ENCODE measurements around the gene ADAMTS13.

Gene ADAMTS13

DNA sequence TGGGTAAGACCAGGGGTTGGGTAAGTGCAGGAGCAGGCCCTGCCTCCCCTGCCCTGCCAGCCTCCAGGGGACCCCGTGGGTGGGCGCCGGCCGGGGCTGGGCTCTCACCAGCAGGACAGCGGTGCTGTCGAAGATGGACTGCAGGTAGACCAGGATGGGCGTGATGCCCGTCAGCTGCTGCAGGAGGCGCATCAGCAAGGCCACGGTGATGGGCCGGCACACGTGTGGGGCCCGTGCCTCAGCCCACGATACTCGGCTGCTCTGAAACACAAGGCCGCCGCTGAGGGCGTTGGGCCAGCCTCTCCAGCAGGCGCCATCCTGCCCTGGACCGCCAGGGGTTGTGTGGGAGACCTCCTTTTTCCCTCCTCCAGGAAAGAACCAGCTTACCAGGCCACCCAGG, 52.7 kb downstream of the ADAMTS13 start:
- no peak for DNase-seq

DNA sequence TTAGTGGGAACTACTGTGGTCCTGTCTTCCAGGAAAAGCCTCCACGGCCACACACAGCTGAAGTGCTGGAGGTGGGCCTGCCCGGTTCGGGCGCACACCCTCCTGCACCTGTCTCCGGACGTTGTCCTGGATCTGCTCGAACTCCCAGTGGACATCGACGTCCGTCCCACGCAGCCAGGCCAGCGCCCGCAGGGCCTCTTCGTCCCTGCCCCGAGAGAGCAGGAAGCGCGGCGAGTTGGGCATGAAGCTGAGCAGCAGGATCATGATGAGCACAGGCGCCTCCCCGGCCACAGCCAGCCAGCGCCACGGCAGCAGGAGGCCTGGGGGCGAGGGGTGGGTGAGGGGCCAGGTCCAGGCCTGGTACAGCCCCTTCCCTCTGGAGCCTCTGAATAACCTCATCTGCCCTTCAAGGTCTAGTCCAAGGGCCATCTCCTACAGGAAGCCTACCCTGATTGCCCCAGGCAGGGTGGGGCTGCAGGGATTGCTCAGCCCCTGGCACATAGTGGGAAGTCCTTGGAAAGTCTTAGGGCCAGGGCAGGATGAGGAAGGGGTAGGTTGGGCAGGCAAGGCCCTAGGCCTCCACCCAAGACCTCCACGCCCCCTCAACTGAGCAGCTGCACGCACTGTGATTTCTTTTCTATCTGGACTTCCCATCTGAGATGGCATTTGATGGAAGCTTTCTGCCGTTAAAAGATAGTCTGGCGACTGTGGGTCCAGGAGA, 53.3 kb downstream of the ADAMTS13 start:
- no peak for DNase-seq

DNA sequence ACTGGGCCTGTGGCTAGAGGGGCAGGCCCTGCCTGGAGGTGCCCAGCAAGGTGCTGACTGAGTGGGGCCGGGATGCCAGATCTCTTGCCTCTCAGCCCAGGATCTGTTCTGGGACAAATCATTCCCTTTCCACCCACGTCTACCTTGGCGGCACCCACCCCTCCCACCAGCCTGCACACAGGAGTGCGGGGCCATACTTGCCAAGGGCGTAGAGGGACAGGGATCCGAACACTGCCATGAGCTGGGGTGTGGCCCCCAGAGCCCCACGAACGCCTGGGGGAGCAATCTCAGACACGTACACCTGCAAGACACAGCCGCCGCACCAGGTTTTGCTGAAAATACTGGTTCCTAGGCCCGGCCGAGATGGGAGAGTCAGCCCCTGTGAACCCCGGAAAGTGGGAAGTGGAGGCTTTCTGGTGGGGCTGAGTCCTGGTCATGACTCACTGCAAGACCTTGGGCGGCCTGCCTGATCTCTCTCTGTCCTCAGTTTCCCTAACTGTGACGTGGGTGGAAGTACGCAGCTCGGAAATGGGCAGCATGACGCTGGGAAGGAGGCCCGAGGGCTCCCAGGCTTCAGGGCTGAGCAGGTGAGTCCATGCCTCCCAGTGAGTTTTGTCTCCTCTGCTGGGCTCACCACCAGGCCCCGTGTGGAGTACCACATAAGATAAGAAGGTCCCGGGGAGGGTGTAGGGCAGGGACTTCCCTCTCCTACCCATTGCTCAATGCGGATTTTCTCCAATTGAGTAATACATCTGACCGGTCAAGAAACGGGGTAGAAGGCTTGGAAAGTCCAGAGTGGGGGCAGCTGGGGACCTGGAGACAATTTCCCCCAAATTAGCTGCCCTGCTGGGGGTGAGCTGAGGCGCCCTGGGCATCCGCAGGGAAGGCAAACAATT, 54.1 kb downstream of the ADAMTS13 start:
- DNase-seq = no peak

DNA sequence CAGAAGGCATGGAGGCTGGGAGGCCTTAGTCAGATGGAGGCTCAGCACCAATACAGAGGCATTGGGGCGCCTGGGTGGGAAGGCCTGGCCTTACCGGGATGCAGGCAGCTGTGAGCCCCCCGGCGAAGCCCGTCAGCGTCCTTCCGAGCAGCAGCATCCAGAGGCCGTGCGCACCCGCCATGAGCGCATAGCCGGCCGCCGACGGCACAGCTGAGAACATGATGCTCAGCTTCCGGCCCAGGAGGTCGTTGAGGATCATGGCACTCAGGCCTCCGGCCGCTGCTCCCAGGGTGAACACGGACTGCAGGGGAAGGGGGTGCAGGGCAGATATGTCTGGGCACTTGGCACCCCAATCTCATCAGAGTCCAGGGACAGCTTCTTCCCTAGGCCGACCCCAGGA, 54.8 kb downstream of the ADAMTS13 start:
- DNase-seq = no peak

DNA sequence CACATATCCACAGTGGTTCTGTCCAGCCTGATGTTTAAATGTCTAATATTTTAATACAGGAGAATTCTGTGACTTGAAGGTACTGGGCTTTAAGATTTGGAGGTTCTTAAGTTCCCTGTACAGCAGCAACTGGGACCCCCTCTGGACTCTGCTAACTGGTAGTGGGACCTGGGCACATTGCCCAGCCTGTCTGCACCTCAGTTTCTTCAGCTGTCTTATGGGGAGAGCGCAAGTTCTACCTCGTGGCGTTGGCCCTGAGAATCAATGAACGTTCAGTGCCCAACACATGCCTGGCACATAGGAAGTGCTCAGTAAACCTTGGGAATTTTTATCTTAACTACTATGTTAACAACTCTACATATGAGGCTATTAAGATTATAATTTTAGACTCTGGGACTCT, 55.3 kb downstream of the ADAMTS13 start:
- no peak for DNase-seq

DNA sequence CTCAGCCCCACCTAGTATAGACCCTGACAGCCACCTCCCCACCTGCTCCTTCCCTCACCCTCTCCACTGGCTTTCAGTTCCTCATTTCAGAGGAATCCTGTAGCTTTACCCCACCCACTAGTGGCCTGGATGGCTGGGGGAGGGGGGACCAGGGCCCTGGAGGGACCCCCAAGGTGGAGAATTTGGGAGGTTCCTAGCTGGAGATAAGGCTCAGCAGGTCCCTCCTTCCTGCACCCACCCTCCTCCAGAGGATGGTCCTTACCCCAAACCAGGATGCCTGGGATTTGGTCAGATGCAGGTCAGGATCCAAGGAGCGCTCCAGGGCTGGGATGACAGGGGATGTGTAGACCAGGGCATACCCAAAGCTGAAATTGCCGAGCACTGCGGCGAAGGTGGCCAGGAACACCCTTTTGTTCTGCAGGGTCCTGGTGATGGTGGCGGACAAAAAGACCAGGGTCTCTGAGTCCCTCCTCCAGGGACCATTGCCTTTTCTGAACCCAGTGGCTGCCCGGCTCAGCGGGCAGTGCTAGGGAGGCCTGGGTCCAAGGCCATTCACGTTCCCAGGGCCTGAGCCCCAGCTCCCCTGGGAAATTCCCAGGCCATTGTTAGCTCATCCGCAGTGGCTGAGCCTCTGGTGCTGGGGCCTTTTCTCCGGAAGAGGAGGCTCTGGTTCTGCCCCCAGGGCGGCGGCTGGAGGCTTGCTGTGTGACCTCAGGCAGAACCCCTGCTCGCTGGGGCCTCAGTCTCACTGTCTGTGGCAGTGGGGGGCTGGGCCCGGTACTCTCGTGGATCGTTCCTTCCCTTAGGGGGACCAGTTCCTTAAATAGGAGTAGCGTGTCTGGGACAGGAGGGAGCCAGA, 56.1 kb downstream of the ADAMTS13 start:
- no peak for DNase-seq

DNA sequence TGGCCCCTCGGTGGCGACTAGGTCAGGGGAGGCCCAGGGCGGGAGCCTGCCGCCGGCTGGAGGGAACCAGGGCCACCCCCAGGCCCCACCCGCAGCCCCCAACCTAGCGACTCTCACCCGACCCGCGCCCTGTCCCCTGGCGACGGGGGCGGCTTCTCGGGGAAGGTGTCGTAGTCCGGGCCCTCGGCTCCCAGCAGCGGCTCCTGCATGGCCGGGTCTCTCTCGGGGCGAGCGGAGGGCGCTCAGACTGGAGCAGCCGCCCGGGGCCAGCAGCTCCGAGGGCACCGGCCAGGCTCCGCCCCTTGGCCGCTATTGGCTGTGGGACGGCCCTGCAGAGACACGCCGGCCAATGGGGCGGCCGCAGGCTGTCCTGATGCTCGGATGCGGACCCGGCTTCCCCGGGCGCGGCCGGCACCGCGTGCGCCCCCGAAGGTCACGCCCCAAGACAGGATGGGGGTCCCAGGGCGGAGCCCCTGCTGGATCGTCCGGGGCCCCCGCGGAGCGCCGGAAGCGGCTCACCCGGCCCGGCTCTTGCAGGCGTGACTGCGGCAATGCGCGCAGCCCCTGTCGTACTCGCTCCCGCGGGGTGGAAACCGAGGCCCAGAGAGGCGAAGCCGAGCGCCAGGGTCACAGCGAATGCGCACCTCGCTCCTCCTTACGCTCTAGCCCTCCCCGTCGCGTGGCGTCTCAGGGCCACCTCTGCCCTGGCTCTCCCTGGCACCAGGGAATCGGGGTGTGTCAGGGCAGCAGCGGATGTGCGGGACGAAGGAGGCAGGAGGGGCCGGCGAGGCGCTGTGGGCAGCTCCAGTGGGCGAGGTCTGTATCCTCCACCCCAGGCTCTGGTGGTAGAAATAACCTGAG, 56.9 kb downstream of the ADAMTS13 start, which contains the start of gene SLC2A6:
SLC2A6 (minus strand) TSS at position 249 of the 861 bp plus-strand sequence; CDS start at position 209, 40 bp downstream.
- peak; percentile 85 for DNase-seq

DNA sequence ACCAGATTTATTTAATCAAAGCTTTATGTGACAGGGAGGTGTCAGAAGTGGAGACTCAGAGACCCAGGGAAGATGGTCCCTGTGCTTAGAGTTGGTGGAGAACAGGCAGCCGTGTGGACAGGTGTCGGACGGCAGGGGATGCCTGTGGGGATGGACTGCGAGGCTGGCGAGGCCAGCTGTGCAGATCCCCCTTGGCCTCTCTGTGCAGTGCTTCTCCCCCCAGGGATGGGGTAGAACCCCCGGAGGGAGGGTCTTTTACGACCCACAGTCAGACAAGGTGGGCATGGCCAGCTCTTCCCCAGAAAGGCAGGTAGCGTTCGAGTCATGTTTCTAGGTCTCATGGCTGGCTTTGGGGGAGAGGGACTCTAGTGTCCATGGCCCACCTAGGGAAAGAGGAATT, 61.4 kb downstream of the ADAMTS13 start:
- no peak for DNase-seq

DNA sequence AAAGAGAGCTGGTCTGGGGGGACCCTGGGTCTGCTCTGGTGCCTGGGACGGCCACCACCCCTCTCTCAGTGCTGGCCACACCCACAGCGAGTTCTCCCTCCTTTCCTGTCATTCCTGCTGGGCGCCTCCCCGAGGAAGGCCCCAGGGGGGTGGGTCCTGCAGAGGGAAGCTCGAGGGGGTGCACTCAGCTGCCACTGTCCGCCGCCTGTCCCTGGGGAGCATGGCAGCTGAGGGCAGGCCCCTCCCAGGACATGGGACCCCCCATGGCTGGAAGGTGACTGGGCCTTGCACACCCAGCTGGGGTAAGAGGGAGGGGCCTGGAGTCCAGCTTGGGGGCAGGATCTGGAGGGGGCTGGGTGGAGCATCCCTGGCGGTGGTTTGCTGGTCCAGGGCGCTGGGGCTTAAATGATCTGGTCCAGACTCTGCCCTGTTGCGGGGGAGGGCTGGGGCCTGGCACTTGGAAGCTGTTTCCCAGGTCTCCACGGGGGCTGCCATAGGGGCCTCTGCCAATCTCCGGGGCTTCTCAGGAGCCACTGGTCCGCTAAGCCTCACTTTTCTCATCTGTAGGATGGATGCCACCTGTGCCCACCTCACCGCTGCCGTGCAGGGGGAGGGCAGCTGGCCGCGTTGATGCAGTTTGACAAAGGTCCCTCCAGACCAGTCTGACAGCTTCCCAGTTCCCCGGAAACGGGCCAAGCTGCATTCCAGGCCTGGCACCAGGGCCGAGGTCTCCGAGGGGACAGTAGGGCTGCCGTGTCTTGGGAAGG, 62.7 kb downstream of the ADAMTS13 start:
- DNase-seq = no peak

DNA sequence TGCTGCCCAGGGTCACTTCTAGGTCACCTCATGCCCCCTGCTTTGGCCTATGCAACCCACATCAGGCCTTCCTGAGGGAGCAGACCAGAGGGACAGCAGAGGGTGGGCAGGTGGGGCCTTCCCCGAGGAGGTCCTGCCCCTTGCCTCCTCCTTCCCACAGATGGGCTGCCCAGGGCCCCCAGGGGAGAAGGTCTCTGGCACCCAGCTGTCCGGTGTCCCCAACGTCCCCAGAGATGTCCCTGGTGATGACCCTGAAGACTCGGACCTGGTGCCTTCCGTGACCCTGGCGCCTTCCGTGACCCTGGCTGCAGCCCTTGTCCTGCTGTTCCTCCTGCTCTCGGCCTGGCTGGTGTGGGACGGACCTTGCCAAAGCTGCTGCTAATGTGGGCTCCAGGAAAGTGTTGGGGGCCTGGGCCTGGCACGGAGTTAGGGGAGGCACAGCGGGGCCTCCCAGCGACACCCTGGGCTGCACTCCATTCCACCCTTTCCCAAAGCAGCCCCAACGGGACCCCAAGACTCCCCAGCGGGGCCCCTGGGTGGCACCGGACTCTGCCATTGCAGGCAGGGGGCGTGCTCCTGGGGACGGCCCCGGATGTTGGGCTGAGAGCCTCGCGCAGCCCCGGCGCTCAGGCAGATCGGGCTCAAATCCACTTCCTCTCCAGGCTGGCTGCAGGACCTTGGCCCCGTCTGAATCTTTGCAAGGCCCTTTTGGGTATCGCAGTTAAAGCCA, 63.5 kb downstream of the ADAMTS13 start:
- DNase-seq = peak; percentile 16

DNA sequence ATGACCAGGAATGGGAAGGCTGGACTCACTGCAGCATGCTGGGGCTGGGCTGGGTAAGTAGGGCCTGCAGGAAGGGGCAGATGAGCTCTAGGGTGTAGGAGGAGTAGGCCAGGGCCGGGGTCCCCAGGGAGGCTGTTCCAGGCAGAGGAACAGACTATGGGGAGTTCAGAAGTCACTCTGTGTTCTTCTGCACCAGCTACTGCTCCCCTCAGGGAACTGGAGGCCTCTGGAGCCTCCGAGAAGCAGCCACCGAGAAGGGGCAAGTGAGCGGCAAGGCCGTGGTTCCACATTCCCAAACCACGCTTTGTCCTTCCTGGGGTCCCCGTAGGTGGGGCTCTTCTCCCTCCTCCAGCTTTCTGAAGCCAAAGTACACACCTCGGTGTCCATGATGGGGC, 65.2 kb downstream of the ADAMTS13 start:
- DNase-seq = no peak

DNA sequence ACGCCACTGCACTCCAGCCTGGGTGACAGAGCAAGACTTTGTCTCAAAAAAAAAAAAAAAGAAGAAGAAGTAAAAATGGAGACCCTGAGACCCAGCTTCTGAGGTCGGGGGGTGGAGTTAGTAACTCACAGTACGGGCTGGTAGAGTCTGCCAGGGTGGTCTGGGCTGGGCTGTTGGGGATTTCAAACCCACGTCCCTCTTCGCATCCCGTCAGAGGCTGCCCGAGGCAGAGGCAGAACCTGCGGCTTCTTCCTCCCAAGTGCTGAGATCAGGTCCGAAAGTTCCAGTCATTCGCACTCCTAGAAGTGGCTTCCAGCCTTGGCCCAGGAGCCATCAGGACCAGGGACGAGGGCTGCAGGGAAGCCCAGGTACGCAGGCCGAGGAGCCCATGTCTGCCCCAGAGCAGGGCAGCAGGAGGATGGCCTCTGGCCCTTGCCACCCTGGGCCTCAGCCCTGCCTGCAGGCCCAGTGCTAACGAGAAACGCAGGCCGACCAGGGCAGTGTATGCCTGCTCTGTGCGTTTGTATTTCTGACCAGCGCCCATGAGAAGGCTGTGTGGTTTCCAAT, 66.6 kb downstream of the ADAMTS13 start:
- DNase-seq = no peak

DNA sequence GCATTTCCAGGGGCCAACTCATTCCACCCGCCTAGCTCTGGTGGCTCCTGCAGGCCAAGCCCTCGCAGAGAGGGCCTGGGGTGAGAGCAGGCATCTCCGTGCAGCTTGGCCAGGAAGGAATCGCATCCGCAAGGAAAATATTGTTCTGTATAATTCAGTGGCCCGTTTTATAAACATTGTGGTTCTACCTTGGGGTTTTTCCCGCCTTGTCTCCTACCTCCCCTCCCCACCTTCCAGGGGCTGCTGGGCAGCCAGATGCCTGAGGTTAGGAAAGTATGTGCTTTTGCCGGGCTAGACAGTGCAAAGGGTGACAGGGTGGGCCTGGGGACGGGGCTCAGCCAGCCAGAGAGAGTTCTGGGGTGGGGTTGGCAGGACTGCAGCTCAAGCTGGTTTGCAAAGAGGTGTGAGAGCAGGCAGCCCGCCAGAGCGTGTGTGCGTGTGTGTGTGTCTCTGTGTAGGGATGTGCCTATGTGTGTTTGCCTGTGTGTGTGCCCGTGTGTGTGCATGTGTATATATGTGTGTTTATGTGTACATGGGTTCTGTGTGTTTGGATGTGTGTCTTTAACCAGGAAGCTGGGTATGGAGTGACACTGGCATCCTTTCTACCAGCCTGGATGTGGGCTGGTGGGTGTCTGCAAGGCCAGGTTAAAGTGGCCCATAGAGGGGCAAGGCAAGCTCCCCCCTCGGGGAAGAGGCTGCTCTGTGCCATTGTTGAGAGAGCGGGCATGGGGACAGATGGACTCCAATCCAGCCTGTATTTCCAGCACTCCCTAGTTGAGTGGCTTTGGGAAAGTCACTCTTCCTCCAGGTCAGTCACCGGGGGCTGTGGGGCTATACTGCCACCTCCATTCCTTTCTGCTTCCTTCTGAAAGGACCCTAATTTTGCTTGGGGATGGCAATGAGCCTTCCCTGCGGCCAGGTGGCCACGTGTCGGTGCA, 67.4 kb downstream of the ADAMTS13 start:
- no peak for DNase-seq

DNA sequence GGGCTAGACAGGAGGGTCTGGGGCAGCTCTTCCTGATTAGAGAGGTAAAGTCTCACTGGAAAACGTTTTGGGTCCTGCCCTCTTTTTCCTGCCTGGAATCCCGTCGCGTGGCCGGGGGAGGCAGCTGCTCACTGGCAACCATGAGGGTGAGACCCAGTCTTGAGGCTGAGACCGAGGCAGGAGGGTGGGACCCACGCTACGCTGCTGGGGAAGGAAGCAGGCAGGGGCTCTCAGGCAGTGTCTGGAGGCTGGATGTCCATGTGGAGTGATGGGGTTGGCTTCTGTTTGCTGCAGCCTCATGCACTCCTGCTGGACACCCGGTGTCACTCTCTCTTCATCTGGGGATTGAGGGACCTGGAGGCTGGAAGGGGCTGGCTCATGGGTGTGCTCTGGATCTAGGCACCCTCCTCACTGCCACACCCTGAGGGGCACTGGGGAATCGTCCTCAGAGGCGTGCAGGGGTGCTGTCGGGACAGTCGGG, 68.1 kb downstream of the ADAMTS13 start:
- no peak for DNase-seq

DNA sequence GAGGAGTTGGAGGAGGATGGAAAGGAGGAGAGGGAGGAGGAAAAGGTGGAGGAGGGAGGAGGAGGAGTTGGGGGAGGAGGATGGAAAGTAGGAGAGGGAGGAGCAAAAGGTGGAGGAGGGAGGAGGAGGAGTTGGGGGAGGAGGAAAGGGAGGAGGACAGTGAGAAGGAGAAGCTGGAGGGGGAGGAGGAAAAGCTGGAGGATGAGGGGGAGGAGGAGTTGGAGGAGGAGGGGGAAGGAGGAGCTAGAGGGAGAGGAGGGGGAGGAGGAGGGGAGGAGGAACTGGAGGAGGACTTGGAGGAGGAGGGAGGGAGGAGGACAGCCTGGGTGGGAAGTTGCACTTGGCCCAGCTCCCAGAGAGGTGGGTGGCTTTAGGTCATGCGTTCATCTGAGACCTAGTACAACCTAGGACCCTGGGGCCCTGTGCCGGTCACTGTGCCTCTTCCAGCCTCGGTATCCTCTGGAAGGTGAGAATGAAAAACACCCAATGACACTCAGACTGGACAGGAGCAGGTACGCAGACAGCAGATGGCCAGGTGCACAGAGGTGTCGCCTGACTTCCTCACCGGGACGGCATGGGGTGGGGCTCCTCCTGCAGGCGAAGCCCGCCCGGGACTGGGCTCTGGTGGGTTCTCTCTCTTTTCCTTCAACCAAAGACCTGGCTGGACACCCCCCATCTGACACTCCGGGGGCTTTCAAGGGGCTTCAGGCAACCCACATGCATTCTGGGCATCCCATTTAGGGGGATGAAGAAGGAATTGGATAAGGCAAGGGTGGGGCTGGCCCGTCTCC, 68.9 kb downstream of the ADAMTS13 start:
- DNase-seq = no peak

DNA sequence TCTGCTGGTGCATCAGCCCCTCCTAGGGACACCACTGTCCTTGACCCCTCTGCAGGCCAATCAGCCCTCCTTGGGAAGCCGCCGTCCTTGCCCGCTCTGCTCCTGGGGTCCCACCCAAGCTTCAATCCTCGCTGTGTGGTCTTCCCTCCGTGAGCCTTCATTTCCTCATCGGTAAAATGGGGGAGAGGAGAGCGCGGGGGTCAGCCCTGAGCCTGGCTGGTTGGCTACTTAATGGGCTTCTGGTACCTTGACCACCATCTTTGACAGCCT, 69.4 kb downstream of the ADAMTS13 start:
- no peak for DNase-seq

DNA sequence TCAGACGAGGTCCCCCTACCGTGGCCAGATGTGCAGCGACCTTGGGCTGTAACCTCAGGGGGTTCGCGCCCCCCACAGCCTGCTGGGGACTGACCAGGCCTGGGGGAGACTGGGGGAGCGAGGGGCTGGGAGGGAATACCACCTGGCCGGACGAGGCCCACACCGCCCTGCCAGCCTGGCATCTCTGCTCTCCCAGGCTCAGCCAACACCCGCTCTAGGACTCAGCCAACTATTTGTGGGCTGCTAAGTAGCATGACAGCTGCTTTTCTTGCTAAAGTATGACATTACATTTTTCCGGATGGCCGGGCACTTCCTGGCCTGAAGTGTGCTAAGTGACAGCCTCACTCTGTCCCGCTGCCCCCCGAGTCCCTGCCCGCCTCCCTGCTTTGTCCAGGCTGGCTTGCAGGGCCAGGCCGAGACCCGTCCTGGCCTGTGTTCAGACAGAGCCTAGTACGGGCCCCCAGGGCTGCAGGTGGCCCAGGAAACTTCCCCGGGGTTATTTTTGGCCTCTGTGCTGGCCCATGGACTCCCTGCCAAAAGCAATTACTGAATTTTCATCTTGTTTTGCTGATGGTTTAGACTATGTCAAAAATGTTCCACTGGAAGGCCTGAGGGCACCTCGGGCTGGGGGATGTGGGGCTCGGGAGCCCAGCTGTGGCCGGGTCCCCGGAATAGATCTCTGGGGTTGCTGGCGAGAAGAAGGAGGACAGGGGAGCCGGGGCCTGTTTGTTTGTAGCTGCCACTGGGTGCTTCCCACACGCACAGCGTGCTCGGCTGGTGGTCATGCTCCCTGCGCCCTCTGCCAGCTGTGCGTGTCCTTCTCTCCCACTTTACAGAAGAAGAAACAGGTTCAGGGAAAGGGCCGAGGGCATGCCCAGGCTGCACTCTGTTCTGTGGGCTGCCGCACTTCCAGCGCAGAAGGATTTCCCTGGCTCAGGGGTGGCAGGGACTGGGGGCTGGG, 70.2 kb downstream of the ADAMTS13 start:
- no peak for DNase-seq
